CD1c-positive myeloid dendritic cell (primary cell): ENCODE measurements around the gene SLC44A2.

ENCODE experiments used
- DNase-seq: peaks from one replicate; pipeline ENCODE4 v3.0.0-alpha.2; 2016; ENCODE audit errors: extremely low spot score

Gene SLC44A2

GRCh38 chr19:10615429-10616023, 9.8 kb upstream of the SLC44A2 start:
- no peak for DNase-seq

- DNase-seq = no peak
These were observed 7.8 kb upstream of the SLC44A2 start for GRCh38 chr19:10617409-10618121.

GRCh38 chr19:10618846-10619245, 6.5 kb upstream of the SLC44A2 start:
- no peak for DNase-seq

GRCh38 chr19:10620786-10621185, 4.6 kb upstream of the SLC44A2 start:
- no peak for DNase-seq

- DNase-seq = no peak
These were observed 3.4 kb upstream of the SLC44A2 start for GRCh38 chr19:10621966-10622365.

GRCh38 chr19:10624585-10624984, 768 bp upstream of the SLC44A2 start:
- no peak for DNase-seq

GRCh38 chr19:10625762-10626138, 397 bp downstream of the SLC44A2 start:
- no peak for DNase-seq

GRCh38 chr19:10631874-10632273, 6.5 kb downstream of the SLC44A2 start:
- DNase-seq = no peak

- no peak for DNase-seq
These were observed 9.1 kb downstream of the SLC44A2 start for GRCh38 chr19:10634430-10634829.

GRCh38 chr19:10634963-10635362, 9.6 kb downstream of the SLC44A2 start:
- DNase-seq = peak; percentile 4

- no peak for DNase-seq
These were observed 11.1 kb downstream of the SLC44A2 start for GRCh38 chr19:10636304-10636972.

- DNase-seq = peak; percentile 85
These were observed 12.5 kb downstream of the SLC44A2 start for GRCh38 chr19:10637894-10638293.

- DNase-seq = peak; percentile 86
These were observed 14.5 kb downstream of the SLC44A2 start for GRCh38 chr19:10639836-10640235.

GRCh38 chr19:10640361-10640760, 15.0 kb downstream of the SLC44A2 start:
- no peak for DNase-seq

- DNase-seq = no peak
These were observed 15.9 kb downstream of the SLC44A2 start for GRCh38 chr19:10641248-10641647.

- no peak for DNase-seq
These were observed 17.3 kb downstream of the SLC44A2 start for GRCh38 chr19:10642473-10643171.

- DNase-seq = no peak
These were observed 18.0 kb downstream of the SLC44A2 start for GRCh38 chr19:10643172-10643967.

GRCh38 chr19:10643968-10644259, 18.6 kb downstream of the SLC44A2 start:
- DNase-seq = no peak

- peak; percentile 82 for DNase-seq
These were observed 19.1 kb downstream of the SLC44A2 start for GRCh38 chr19:10644260-10645007.

- peak; percentile 16 for DNase-seq
These were observed 21.3 kb downstream of the SLC44A2 start for GRCh38 chr19:10646456-10647159.

- peak; percentile 88 for DNase-seq
These were observed 23.0 kb downstream of the SLC44A2 start for GRCh38 chr19:10648360-10648759.
